Breast epithelium (tissue), 4 donors: ENCODE results near the gene PCMTD2. TPM values are rescaled to one million over a fixed set of nuclear protein-coding genes. Genes with fewer than 3 reads are reported as not detected.

Source experiments
- DNase-seq, 2 donors: peaks; one replicate each; pipeline ENCODE4 v3.0.0-alpha.2; 2019; ENCODE audit warnings: low spot score in 2 of 2
- H3K27ac ChIP-seq, 2 donors: fragments of 200-600 bp; sonication (generic) in 1 of 2; one replicate each; pipeline ENCODE4 v1.5.1; 2016 to 2019; ENCODE audit warnings: mild to moderate bottlenecking in 1 of 2
- H3K27me3 ChIP-seq, 2 donors: fragments of 200-600 bp; sonication (generic) in 1 of 2; one replicate each; pipeline versions ENCODE4 v1.5.1 to v1.6.0; 2017 to 2019; ENCODE audit warnings: control low read depth in 1 of 2, mild to moderate bottlenecking in 1 of 2
- H3K36me3 ChIP-seq: fragments of 200-600 bp; one replicate; pipeline ENCODE4 v1.5.1; 2019
- H3K4me1 ChIP-seq, 2 donors: fragments of 200-600 bp; sonication (generic); one replicate each; pipeline ENCODE4 v1.5.1; 2016 to 2019; ENCODE audit warnings: control low read depth in 1 of 2
- H3K4me3 ChIP-seq, 3 donors: fragments of 200-600 bp; sonication (generic); 1 replicate in 2 of 3; 2 replicates in 1 of 3; pipeline ENCODE4 v1.5.1; 2016 to 2019; ENCODE audit warnings: mild to moderate bottlenecking in 3 of 3, moderate library complexity in 2 of 3
- H3K9me3 ChIP-seq, 2 donors: fragments of 200-600 bp; sonication (generic) in 1 of 2; one replicate each; pipeline ENCODE4 v1.5.1; 2016 to 2019; ENCODE audit warnings: control low read depth in 1 of 2
- CTCF ChIP-seq, 3 donors: fragments of 450-650 bp; IDR thresholded peaks; one replicate each; pipeline ENCODE4 v1.5.1; 2016 to 2017; ENCODE audit warnings: antibody characterized with exemption in 3 of 3, mild to moderate bottlenecking in 3 of 3, moderate library complexity in 3 of 3
- POLR2A ChIP-seq: fragments of 450-650 bp; IDR thresholded peaks from one replicate; pipeline ENCODE4 v1.6.1; 2016; ENCODE audit warnings: antibody characterized with exemption, mild to moderate bottlenecking, moderate library complexity
- POLR2AphosphoS5 ChIP-seq, 3 donors: sonication (generic); formaldehyde crosslinking; IDR thresholded peaks; one replicate each; pipeline ENCODE4 v1.6.1; 2017; ENCODE audit warnings: antibody characterized with exemption in 3 of 3
- intact Hi-C: fragments of 100-400 bp; cut with DNase I; formaldehyde crosslinking; loops from one replicate; pipeline ENCODE4 v1.15.1; 2023; ENCODE audit warnings: low total_unique reads
- total RNA-seq, 3 donors: library from RNA; depleted of rRNA; stranded (reverse); fragments of >200 nt; gene quantifications; one replicate each; pipeline ENCODE4 v1.1.0, GENCODE V29; 2016

Gene PCMTD2
- total RNA-seq, 3 donors from 2014 or later = 73.7 to 119 (median 77.6) TPM

GRCh38 chr20:64254156-64254555 is 1.4 kb upstream of the PCMTD2 start:
- TF ChIP-seq POLR2AphosphoS5 (IDR thresholded peaks at IDR 0.05) (no peak), CTCF (IDR thresholded peaks at IDR 0.05) (no peak), POLR2A (no peak)
- peak in 1 of 2 donors; percentile 10 for DNase-seq
- Histone ChIP-seq H3K9me3 (no peaks in the 10 kb centered on the region), H3K4me3 (no peak overlapping the region), H3K27me3 (peaks cover 0 to 2% of the 10 kb centered on the region in 2 donors), H3K27ac (no peak overlapping the region), H3K36me3 (no peaks in the 10 kb centered on the region), H3K4me1 (peaks cover 0 to 10% of the 10 kb centered on the region in 2 donors)
- intact Hi-C loops = no loop called here

DNA sequence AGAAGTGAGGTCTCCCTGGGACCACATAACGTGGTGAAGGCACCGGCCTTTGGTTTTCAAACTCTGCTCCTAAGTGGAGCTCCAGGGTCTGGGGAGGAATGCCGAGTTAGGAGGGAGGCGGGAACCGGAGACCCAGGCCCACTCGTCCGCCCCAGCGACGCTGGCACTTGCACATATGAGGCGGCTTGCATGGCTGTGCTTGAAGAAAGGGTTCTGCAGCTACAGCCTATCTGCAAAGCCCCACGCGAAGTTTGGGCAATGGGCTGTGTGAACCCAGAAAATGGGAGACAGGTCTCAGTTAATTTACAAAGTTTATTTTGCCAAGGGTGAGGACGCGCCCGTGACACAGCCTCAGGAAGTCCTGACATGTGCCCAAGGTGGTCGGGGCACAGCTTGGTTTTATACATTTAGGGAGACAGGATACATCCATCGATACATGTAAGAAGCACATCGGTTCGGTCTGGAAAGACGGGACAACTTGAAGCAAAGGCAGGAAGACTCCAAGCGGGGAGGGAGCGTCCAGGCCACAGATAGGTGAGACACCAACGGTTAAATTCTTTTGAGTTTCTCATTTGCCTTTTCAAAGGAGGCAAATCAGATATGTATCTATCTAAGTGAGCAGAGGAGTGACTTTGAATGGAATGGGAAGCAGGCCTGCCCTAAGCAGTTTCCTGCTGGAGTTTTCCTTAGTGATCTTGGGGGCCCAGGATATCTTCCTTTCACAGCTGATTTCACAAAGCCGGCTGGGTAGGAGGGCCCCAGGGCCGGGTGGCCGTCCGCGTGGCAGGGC is 782 bp upstream of the PCMTD2 start:
- Histone ChIP-seq H3K4me3 (peak overlapping the region; percentile 90 to 95 (median 94)), H3K36me3 (no peaks in the 10 kb centered on the region), H3K27ac (peak overlapping the region; percentile 89 to 95), H3K27me3 (peaks cover 0 to 2% of the 10 kb centered on the region in 2 donors), H3K9me3 (no peaks in the 10 kb centered on the region), H3K4me1 (peaks cover 0 to 10% of the 10 kb centered on the region in 2 donors)
- DNase-seq = peak in 1 of 2 donors; percentile 15
- intact Hi-C loops = no loop called here
- no peak for TF ChIP-seq POLR2A
- no peak for TF ChIP-seq POLR2AphosphoS5 (IDR thresholded peaks at IDR 0.05)
- no peak for TF ChIP-seq CTCF (IDR thresholded peaks at IDR 0.05)

DNA sequence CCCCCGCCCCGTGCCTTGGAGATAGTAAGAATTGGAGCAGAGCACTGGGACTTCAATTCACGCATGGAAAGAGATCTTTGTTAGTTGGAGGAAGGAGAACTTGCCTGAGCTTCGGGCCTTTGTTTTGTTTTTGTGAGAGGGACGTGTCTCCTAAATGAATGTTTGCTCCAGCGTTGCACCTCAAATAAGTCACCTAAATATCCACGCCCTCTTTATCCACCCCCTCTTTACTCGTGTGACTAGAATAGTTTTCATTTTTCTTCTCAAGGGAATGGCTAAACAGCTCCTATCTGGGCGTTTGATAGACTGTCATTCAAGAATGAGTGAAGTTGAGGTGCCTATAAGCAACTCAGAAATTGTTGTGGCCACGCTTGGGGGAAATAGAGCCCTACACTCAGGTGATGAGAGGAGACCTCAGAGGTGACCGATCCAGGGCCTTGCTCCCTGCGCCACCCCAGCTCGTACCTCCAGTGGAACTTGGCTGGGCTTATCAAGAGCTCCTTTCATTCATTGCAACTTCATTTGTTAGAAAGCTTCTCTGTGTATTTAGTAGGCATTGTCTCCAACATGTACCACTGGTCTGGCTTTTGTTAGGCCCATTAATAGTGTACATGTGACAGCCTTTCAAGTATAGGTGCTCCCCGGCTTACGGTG is 861 bp downstream of the PCMTD2 start:
- H3K4me3 ChIP-seq = peak overlapping the region; percentile 90 to 95 (median 94)
- intact Hi-C loops = no loop called here
- H3K36me3 ChIP-seq = no peaks in the 10 kb centered on the region
- peaks cover 0 to 10% of the 10 kb centered on the region in 2 donors for H3K4me1 ChIP-seq
- no peak for TF ChIP-seq POLR2A
- TF ChIP-seq POLR2AphosphoS5 (IDR thresholded peaks at IDR 0.05) = no peak
- TF ChIP-seq CTCF (IDR thresholded peaks at IDR 0.05) = no peak
- H3K27ac ChIP-seq = peak overlapping the region; percentile 89 to 95
- no peaks in the 10 kb centered on the region for H3K9me3 ChIP-seq
- H3K27me3 ChIP-seq = peaks cover 0 to 2% of the 10 kb centered on the region in 2 donors
- DNase-seq = no peak

DNA sequence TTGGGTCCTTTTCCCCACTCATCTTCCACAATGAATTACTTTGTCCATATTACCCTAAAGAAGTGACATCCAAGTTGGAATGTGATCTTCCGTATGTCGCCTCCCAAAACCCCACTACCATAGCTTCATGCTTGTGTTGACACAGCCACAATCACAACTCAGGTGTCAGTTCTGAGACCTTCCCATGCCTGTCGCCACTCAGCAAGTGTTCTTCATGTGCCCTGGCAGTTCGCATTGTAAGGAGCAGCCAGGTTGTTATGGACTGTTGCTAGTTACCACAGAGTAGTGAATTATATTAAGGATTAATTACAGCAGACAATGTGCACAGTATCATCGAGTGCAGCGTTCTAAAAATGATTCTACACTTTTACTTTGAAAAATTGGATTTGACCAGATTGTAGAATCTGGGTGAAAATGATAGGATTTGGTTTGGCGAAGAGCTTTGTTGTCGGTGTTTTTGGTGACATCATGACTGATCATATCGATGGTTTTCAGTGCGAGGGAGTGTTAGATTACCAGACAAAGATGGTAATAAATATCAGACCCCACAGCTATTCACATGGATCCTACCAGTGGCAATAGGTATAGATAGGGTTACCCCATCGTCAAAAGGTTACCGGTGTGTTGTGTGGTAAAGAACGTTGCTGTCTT is 1.7 kb downstream of the PCMTD2 start:
- no peak for DNase-seq
- intact Hi-C loops = no loop called here
- Histone ChIP-seq H3K4me1 (peaks cover 0 to 10% of the 10 kb centered on the region in 2 donors), H3K27me3 (peaks cover 0 to 2% of the 10 kb centered on the region in 2 donors), H3K9me3 (no peaks in the 10 kb centered on the region), H3K4me3 (peak overlapping the region in 2 of 3 donors; percentile 90 to 95), H3K36me3 (no peaks in the 10 kb centered on the region), H3K27ac (no peak overlapping the region)
- TF ChIP-seq POLR2A (no peak), POLR2AphosphoS5 (IDR thresholded peaks at IDR 0.05) (no peak), CTCF (IDR thresholded peaks at IDR 0.05) (no peak)
